ENCODE data around the gene ST6GAL1.

DNA sequence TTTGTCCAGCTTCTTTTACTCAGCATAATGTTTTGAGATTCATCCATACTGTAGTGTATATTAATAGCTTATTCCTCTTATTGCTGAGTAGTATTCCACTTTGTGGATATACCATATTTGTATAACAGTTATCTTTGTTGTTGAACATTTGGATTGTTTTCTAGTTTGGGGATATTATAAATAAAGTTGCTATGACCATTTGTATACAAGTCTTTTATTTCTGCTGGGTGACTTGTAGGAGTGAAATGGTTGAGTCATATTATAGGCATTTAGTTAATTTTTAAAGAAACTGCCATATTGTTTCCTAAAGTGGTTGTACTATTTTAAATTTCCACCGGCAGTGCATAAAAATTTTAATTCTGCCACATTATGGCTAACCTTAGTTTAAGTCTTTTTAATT, 155.6 kb downstream of the ST6GAL1 start:
- TF ChIP-seq, protein P1, sequence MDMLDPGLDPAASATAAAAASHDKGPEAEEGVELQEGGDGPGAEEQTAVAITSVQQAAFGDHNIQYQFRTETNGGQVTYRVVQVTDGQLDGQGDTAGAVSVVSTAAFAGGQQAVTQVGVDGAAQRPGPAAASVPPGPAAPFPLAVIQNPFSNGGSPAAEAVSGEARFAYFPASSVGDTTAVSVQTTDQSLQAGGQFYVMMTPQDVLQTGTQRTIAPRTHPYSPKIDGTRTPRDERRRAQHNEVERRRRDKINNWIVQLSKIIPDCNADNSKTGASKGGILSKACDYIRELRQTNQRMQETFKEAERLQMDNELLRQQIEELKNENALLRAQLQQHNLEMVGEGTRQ (IDR thresholded peaks at IDR 0.05; ENCODE audit: low read depth, low read length) = no peak
- TF ChIP-seq, protein P2, sequence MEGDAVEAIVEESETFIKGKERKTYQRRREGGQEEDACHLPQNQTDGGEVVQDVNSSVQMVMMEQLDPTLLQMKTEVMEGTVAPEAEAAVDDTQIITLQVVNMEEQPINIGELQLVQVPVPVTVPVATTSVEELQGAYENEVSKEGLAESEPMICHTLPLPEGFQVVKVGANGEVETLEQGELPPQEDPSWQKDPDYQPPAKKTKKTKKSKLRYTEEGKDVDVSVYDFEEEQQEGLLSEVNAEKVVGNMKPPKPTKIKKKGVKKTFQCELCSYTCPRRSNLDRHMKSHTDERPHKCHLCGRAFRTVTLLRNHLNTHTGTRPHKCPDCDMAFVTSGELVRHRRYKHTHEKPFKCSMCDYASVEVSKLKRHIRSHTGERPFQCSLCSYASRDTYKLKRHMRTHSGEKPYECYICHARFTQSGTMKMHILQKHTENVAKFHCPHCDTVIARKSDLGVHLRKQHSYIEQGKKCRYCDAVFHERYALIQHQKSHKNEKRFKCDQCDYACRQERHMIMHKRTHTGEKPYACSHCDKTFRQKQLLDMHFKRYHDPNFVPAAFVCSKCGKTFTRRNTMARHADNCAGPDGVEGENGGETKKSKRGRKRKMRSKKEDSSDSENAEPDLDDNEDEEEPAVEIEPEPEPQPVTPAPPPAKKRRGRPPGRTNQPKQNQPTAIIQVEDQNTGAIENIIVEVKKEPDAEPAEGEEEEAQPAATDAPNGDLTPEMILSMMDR (conservative IDR thresholded peaks at IDR 0.05; ENCODE audit: low read depth, low read length) = no peak
- TF ChIP-seq CEBPB (IDR thresholded peaks at IDR 0.05; ENCODE audit: low read depth, low read length) = no peak
- TF ChIP-seq RAD21 (IDR thresholded peaks at IDR 0.05; ENCODE audit: low read length) = no peak
- no peak for TF ChIP-seq SMC3 (IDR thresholded peaks at IDR 0.05; ENCODE audit: low read depth, low read length)
- no peak for TF ChIP-seq POLR2A (IDR thresholded peaks at IDR 0.05; ENCODE audit: low read depth, low read length)
